CD4-positive, alpha-beta T cell treated with Interleukin-15 for 4 hours (primary cell): Measurements from ENCODE around the gene FRS3.

Source experiments
- DNase-seq: peaks from one replicate; pipeline ENCODE4 v3.0.0-alpha.2; 2020; ENCODE audit warnings: low spot score

Gene FRS3

DNA sequence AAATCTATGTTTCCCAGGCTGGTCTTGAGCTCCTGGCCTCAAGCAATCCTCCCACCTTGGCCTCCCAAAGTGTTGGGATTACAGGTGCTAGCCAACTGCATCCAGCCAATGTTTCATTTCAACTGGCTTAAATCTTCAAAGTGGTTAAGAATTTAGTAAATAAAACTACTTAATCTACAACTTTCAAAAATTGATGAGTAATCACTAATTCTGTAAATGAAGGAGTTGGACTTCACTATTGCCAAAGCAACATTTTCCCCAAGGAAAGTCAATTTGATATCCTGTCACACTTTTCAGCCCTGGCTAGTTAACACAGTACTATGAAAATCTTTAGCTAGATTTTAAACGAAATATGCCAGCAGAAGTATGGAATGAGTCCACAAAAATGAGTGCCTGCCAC, 11.6 kb upstream of the FRS3 start:
- DNase-seq = no peak

DNA sequence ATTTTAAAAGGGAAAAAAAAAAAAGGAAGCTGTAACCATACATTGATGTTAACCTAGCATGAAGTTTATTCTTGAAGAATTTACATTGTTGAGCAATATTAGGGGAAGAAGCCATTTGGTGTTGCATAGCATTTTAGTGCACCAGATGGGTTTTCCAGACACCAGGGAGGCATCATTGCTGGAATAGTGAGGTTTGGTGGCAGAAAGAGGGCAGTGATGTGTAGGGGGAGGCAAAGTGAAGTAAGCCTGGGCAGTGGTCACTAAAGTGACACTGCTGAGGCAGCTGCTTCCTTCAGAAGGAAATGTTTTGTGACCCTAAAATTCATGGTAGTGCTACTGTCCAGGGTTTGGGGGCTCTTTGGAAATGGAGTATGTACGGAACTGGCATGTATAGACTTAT, 10.3 kb upstream of the FRS3 start:
- no peak for DNase-seq

DNA sequence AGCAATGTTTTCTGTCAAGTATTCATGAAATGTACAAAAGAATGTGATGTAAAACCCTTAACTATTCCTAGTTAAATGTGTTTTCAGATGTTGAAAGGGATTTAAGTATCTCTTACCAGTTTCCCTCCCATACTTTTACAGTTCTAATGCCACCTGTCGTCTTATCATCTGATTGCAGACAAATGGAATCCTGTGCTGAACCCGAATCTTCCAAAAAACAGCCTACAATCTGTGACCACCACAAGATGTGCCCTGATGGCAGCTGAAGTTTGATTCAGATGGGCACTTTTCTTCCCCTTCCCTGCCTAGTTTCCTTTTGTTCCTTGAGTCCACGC, 9.7 kb upstream of the FRS3 start:
- DNase-seq = no peak

DNA sequence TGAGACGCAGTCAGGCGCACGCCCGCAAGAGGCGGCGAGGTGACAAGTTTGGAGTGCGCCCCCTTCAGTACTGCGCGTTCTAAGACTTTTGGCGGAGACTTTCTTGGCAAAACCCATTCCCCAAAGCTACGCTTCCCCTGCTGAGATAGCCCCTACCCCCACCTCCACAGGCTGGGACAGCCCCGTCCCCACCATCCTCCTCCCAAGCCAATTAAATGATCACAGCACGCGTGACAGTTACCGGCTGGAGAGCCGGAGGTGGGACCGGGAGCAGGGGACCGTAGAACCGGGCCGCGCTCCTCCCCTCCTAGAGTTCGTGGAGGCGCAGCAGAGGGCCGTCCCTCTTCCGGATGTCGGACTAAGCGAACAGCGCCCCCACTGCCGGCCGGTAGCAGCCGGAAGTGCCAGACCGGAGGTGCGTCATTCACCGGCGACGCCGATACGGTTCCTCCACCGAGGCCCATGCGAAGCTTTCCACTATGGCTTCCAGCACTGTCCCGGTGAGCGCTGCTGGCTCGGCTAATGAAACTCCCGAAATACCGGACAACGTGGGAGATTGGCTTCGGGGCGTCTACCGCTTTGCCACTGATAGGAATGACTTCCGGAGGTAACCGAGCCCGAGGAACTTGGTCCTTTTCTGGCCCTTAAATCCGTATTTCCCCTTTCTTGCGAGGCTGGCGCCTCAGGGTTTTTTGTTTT, 7.7 kb upstream of the FRS3 start, which contains the start of gene TOMM6:
TSS of gene TOMM6 (plus strand) at position 476 of the 699 bp plus-strand sequence. CDS start at position 480, 4 bp downstream.
- DNase-seq = peak; percentile 95

DNA sequence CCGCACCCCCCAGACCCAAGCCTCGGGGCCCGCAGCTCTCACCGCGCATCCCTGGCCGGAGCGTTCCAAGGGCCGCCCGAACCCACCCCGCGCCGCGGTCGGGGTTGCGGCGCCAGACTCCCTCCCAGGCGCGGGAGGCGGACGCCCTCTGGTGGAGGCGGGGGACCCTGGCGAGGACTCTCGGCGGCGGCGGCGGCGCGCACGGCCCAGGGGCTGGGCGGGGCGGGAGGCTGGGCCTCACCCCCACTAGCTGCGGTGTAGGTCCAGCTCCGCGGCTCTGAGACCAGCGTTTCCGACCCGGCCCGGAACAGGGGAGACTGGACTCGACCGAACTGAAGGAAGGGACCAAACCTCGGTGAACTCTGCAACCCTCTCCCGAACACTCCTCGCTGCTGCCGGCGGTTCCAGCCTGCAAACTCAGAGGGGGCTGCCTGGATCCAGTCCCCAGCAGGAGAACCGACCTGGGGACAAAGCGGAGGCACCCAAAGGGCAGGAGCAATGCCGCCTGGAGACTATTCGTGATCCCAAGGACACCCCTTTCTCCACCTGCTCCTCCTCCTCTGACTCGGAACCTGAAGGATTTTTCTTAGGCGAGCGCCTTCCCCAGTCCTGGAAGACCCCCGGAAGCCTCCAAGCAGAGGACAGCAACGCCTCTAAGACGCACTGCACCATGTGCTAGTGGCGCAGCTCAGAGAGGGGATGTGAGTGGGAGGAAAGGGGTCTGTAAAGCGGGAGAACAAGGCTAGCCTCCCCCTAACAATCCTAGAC, 6.9 kb upstream of the FRS3 start:
- DNase-seq = peak; percentile 87

DNA sequence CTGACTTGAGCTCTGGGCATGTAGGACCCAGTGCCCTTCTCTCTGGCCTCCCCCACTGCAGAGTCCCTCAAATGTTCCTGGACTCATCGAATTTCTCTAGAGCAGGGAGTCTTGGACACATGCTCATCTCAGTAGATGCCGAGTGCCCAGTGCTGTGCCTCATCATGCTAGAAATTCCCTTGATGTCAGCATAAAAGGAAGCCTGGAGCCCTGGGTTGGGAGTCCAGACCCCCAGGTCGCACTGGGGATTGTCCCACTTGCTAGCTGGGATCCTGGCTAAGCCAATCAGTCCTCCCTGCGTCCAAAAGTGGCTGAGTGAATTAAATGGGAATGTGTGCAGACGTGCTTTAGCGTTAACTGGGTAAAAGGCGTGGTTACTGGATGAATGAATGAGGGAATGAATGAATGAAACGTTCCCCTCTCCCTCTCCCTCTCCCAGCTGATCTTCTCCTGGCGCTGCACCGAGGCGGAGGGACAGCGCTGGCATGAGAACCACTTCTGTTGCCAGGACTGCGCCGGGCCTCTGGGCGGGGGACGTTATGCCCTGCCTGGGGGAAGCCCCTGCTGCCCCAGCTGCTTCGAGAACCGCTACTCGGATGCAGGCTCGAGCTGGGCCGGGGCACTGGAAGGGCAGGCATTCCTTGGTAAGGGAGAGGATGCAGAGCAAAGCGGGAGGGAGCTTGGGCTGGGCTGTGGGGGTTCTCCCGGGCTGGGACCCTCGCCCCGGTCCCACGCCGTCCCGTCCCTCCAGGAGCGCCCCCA, 6.2 kb upstream of the FRS3 start:
- no peak for DNase-seq

DNA sequence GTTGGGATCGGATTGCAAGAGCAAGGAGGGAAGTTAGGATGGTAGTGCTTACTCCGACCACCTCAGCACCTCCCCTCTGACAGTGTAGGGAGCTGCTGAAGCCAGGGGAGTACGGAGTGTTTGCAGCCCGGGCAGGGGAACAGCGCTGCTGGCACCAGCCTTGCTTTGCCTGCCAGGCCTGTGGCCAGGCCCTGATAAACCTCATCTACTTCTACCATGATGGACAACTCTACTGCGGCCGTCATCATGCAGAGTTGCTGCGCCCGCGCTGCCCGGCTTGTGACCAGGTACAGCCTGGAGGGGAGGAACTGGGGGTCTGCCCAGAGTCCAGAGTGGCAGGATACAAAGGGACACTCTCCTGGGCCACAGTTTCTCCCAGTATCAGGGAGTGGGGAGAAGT, 5.6 kb upstream of the FRS3 start:
- DNase-seq = no peak

DNA sequence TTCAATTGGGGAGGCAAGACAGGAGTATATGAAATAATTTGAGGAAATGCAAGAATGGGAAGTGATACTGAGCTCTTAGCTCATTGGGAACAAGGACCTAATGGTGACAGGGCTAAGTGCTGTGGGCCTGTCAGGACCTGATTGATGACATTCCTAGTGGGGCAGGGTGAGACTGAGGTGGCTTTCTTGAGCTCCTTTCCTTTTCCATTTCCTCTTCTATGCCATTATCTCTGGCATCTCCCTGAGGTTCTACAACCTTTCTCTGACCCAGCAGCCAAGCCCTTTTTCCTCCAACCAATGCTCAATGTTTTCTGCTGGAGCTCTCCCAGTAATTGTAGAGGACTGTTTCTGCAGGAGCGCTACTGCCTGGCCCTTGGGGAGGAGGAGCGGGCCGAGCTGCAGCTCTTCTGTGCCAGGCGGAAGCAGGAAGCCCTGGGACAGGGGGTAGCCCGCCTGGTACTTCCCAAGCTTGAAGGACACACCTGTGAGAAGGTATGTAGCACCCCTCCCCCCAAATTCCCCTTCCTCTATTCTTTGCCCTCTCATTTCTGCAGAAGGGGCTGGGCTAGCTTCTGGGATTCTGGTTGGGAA, 5.0 kb upstream of the FRS3 start:
- DNase-seq = no peak

DNA sequence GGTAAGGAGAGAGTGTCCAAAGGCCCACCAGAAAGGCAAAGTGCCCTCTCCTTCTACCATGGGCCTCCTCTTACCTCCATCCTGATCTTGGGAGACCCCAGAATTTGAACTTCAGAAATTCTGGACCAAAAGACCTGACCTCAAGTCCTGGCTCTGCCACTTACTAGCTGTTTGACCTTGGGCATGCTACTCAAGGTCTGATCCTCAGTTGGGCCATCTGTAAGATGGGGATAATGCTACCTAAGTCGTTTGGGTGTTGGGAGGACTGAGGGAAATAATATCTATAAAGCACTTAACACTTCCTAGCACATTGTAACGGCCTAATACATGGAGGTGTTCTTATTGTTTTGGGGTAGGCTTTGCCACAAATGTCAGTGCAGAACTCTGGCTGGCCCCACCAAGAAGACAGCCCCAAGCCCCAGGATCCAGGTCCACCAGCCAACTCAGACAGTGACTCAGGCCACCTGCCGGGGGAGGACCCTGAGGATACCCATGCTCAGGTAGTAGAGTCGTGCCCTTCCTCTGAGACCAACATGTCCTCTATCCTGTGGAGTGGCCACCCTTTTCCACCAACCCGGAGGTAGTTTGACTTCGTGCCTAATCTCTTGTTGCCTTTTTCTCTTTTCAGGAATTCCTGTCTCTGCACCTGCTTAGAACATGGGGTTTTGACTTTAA, 3.5 kb upstream of the FRS3 start:
- DNase-seq = no peak

DNA sequence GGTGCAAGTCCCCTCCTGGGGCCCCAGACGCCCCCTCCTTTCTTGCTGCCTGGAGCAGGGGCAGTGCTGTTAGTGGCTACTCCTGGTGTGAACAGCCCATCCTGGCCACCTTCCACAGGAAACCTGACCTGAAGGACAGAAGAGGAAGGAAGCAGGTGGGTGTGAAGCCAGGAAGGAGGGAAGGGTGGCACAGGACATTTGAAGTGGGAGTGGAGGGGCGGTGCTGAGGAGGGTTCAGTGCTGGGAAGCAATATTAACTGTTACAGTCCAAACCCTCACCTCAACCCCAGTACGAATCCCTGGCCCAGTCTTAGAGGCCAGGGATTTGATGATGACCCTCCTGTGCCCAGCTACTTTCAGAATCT, 1.6 kb upstream of the FRS3 start:
- no peak for DNase-seq

DNA sequence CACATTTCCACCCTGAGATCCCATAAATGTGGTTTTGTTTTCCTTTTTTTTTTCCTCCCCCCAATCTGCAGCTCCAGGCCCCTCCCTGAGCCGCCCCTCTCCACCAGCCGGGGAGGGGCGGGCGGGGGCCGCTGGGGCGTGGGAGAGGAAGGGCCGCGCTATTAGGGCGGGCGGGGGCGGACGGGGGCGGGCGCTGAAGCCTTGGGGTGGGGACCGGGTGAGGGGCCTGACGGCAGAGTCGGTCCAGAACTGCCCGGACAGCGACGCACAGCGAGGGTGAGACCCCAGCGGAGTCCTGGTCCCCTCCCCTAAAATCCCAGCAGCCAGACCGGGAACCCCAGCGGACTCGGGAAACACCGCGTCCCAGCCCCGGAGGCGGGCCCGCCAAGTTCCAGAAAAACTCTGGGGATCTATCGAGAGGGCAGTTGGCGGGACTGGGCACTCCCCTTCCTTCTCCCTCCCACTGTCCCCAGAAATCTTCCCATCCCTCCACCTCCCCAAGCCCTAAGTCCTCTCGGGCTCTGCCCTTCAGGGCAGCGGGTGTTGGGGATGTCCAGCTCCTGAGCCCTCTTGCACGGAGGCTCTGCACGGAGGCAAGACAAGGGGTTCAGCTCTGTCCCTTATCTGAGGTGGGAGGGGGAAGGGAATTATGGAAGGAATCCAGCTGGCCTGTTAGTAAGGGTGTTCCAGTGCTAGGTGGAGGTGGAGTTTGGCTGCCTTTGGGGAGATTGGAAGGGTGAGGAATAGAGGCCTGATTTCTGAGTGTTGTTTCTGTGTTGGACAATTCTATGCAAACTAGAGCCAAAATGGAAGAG, 1.1 kb upstream of the FRS3 start, which contains the start of gene PRICKLE4:
TSS of gene PRICKLE4 (plus strand) at position 232 of the 815 bp plus-strand sequence. CDS start 2,692 bp downstream, outside the sequence.
- DNase-seq = no peak

DNA sequence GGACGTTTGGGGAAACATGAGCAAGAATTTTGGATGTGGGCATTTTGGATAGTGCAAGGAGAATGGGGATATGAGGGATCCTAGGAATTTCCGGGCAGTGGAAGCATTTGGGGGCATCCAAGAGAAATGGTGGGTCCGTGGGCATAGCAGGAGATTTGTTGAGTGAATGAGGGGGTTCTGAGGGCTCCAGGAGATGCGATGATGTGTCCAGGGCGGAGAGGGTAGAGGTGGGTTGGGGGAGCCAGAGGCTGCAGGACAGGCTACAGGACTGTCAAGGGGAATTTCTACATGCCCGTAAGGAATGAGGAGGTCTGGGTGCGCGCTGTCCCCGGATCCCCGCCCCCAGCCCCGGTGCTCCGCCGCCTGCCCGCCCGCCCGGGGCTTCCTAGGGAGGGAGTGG, 364 bp downstream of the FRS3 start:
- no peak for DNase-seq

DNA sequence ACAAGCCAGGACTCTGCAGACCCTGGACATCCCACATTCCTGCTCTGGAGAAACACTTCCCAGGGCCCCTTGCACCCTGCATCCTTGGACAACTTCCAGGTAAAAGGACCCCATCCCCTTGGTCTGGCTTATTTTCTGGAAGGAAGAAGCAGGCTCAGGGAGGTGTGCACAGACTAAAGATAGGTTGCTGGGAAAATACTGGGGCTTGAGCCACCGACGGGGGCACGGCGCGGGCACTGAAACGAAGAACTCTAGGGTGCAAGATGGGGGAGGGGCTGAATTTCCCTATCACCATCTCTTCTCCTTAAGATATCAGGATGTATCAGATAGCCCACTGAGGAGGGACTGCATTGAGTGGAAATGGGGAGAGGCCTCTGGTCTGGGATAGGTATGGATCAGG, 805 bp downstream of the FRS3 start:
- DNase-seq = no peak

DNA sequence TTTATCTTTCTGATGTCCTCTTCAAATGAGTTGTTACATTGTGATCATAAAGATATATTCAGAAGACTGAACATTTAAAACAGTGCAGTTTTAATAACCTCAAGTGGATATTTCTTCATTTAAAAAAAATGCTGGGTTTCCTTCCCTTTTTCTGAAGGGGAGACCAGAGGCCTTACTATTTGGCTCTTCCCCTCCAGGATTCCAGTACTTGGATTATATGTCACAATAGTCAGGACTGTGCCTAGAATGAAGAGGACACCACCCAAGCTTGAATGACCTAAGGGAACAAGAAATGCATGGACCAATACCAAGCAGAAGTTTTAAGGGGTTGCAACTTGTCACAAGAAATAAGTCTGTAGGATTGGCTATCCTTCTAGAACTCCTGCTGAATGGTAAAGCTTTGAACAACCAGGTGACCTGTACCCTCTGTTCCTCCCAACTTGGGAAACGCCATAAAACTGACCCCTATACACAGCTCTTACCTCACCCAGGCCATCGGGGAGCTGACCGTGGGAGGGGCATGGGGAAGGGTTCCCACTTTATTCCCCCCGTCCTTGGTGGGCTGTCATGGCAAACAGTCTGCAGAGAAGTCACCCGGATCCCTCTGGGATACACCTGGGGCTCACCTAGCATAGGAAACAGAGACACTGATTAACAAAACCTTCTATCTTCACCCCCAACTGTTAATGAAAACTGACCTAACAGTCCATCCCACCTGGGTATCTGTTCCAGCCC, 2.0 kb downstream of the FRS3 start:
- DNase-seq = no peak

DNA sequence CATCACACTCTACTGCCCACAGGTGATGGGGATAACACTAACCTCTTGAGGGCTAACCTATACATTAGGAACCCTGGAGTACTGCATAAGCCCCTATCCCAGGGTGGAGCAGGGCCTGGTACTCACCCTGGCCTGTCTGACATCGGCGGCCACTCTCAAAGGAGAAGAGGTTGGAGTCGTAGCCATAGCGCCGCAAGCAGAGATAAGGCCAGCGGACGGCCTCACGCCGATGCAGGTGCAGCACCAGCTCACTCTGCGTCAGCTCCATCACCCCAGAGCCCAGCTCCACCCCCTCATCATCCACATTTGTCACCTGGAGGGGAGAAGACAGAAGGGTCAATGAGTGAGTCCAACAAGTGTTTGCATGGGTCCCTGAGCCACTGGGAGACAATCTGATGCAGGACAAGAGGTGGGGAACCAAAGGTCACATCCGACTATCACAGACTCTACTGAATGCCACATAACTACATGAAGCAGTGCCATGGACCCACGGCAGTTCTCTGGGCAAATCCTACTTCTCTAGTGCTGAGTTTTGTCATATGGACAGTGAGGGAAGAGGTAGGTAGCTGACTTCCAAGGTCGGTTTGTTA, 4.3 kb downstream of the FRS3 start:
- no peak for DNase-seq

DNA sequence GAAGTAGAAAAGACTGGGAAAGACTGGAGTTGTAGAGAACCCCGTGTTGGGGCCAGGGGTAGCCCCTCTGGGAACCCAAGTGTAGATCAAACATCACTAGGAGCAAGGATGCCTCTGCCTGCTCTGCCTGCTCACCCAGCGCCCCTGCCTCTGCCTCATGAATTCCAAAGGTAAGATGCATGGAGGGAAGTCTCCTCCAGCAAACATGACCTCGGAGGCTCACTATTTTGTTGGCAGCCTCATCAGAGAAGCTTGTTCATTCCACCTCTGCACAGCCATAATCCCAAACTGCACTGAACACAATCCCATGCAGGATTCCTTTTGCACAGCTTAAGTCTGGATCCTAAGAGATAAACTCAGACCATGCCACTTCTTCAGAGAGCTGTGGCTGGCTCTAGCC, 4.9 kb downstream of the FRS3 start:
- no peak for DNase-seq

DNA sequence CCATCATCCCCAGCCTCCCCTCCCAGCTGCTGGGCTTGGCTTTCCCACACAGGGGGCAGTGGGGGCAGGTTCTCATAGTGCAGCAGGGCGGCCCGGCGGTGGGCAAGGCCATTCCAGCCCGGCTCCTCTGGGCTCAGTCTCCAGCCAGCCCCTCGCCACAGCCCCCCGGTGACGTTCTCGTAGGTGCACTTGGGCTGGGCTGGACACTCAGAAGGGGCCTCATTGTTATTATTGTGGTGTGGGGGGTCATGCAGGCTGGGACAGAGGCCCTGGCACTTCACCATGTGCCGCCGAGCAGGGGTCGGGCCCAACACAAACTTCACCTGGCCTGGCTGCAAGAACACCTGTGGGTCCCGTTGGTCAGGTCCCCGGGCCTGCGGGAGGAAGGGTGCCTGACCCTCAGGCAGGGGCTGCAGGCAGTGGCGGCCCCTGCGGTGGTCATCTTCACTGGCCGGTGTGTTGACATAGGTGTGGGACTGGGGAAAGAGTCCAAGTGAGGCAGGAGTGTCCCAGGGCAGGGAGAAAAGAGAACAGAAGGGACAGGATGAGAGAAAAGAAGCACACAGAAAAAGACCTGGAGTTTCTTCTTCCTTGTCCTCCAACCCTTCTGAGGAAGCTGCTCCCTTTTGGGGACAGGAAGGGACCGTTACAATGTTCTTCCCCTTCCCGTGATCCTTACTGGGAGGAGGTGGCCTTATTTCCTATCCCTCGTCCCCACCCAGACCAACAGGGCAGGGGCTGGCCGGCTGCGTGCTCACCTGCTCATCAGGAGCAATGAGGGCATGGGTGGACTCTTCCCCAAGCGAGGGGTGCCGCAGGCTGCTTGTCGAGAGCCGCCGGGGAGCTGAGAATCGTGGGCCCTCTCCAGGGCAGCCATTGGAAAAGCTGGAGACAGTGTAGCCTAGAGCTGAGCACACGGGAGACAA, 8.4 kb downstream of the FRS3 start:
- DNase-seq = no peak

DNA sequence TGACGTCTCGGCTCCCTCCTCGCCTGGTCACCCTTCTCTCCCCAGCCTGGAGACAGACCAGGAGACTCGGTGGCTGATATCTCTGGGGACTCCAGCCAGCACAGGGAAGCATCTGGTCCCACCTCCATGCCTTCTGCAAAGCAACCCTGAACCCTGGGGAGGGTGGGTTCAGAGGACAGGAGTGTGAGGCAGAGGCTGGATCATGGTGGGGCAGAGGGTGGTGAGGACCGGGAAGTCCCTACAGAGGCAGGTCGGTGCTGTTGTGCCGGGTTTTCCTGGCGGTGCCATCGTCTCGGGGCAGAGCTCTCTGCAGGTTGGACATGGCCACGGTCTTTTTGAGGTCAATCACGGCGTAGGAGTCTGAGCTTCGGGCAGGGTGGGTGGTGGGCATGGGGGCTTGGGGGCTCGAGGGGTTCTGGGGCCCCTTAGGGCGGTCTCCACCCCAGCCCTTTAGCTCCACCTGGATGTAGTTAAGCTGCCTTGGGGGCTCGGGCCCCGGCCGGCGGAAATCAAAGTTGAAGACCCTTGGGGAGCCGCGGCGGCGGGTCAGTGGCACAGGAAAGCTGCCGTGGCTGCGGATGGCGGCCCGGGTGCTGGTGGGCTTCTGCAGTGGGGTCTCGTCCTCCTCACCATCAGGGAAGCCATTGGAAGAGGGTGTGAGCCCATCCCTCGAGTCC, 9.2 kb downstream of the FRS3 start:
- DNase-seq = no peak
